ENCODE measurements around the gene KCNS1. TPM values are rescaled to one million over a fixed set of nuclear protein-coding genes. Genes with fewer than 3 reads are reported as not detected.

KCNS1 gene
- total RNA-seq, 1 experiment from 2014 or later, result 0.98 TPM

- no peak overlapping the region for H3K4me2 ChIP-seq (ENCODE audit: insufficient read depth, insufficient read length, low read length)
- no peak overlapping the region for H4K91ac ChIP-seq (ENCODE audit: insufficient read length, low read depth, low read length)
- H2BK20ac ChIP-seq (ENCODE audit: low read depth, low read length, poor library complexity, severe bottlenecking), result no peak overlapping the region
- H3K4me3 Mint-ChIP-seq, result no peak overlapping the region
- peaks cover 4% of the 10 kb centered on the region for H3K79me1 ChIP-seq (ENCODE audit: insufficient read depth, low read depth, low read length, poor library complexity, severe bottlenecking)
- no peak overlapping the region for H3K4ac ChIP-seq (ENCODE audit: low read depth, low read length)
- H3K4me1 Mint-ChIP-seq, result peaks cover 17 to 23% of the 10 kb centered on the region in 2 experiments
- H3K27ac ChIP-seq (ENCODE audit: insufficient read length, low read depth, low read length), result no peak overlapping the region
- no peak overlapping the region for H2BK15ac ChIP-seq (ENCODE audit: low read depth, low read length)
- no peak overlapping the region for H3T11ph ChIP-seq (ENCODE audit: low read length)
- no peak overlapping the region for H3K14ac ChIP-seq (ENCODE audit: insufficient read depth, low read length)
- H3K27ac Mint-ChIP-seq, result peak overlapping the region in 2 of 3 experiments; percentile 24 to 66; a peak in 2 of 7 replicates
- no peak overlapping the region for H2AK5ac ChIP-seq (ENCODE audit: insufficient read length, low read length)
- no peak overlapping the region for H2BK12ac ChIP-seq (ENCODE audit: insufficient read length, low read depth, low read length)
- H2AFZ ChIP-seq (ENCODE audit: low read length), result no peak overlapping the region
- H3K9ac ChIP-seq (ENCODE audit: extremely low read depth, insufficient read length, low read length), result no peak overlapping the region
- H3K18ac ChIP-seq (ENCODE audit: insufficient read length, low read depth, low read length), result no peak overlapping the region
- H4K5ac ChIP-seq (ENCODE audit: insufficient read length, low read depth, low read length), result no peak overlapping the region
- no peaks in the 10 kb centered on the region for H3K23me2 ChIP-seq (ENCODE audit: insufficient read length, low read depth, low read length, poor library complexity, severe bottlenecking)
- no peak overlapping the region for H2BK5ac ChIP-seq (ENCODE audit: insufficient read length, low read length)
- H4K8ac ChIP-seq (replicated peaks; ENCODE audit: insufficient read length, low read depth, low read length), result no peak overlapping the region
- peaks cover 0 to 10% (median 7%) of the 10 kb centered on the region in 3 experiments; a peak in 2 of 7 replicates for H3K36me3 Mint-ChIP-seq (ENCODE audit: insufficient read depth in 1 of 3, low read depth in 3 of 3)
- H3K27me3 Mint-ChIP-seq (ENCODE audit: low read depth), result no peaks in the 10 kb centered on the region
- H4K20me1 ChIP-seq (ENCODE audit: control insufficient read depth, insufficient read depth, insufficient read length), result no peaks in the 10 kb centered on the region
- no peaks in the 10 kb centered on the region for H3K4me1 ChIP-seq (ENCODE audit: insufficient read depth, low read length)
- no peaks in the 10 kb centered on the region for H3K9me3 ChIP-seq (ENCODE audit: control insufficient read depth, low read depth, low read length)
- H3K23ac ChIP-seq (ENCODE audit: insufficient read length, low read depth, low read length), result no peak overlapping the region
- no peak for TF ChIP-seq CTCF (conservative IDR thresholded peaks at IDR 0.05)
- H3K27me3 ChIP-seq (ENCODE audit: insufficient read depth, low read length), result no peaks in the 10 kb centered on the region
- DNase-seq, result no peak
- H3K79me2 ChIP-seq (ENCODE audit: insufficient read depth, low read length), result no peaks in the 10 kb centered on the region
- no peak overlapping the region for H3K56ac ChIP-seq (ENCODE audit: insufficient read length, low read depth, low read length)
- no peak overlapping the region for H2BK120ac ChIP-seq (ENCODE audit: low read depth, low read length, poor library complexity, severe bottlenecking)
- WGBS (ENCODE audit: extremely low coverage, insufficient read length, low lambda C conversion rate), result no CpG with 5 or more reads among the region's 8 CpGs
- H3K9me3 Mint-ChIP-seq, result no peaks in the 10 kb centered on the region
Measured at GRCh38 chr20:45053430-45054351, 47.2 kb downstream of the KCNS1 start.
